IMR-90 (cell line): ENCODE data around the gene SYNE2. TPM values are rescaled to one million over a fixed set of nuclear protein-coding genes. Genes with fewer than 3 reads are reported as not detected.

Source experiments
- ATAC-seq: fragments of 200-7000 bp; cut with Tn5 transposase; 2 replicates; pipeline ENCODE4 v1.9.1; 2020; ENCODE audit warnings: low read depth, mild to moderate bottlenecking, moderate library complexity
- BruUV-seq: library from RNA; stranded (reverse); fragments of 400-500 nt; replicated peaks from 2 replicates; lab custom pipeline; 2021; lab: Mats Ljungman, UMichigan
- CTCF ChIA-PET: fragments of 300-600 bp; formaldehyde crosslinking; extraction: SDS; loops from one replicate; lab custom pipeline; 2021; ENCODE audit warnings: antibody characterized with exemption; lab: Yijun Ruan, JAX
- POLR2A ChIA-PET: fragments of 300-600 bp; sonication (Branson Sonifier 250); formaldehyde crosslinking; loops from one replicate; lab custom pipeline; 2022; ENCODE audit warnings: antibody characterized with exemption; ENCODE audit not compliant: unreplicated experiment; lab: Charles Lee
- DNase-seq: peaks from one replicate; pipeline ENCODE4 v3.0.0; 2013
- H2AFZ ChIP-seq: replicated peaks from 2 replicates; pipeline ENCODE3; 2013; ENCODE audit warnings: low read length, mild to moderate bottlenecking; ENCODE audit not compliant: poor library complexity
- H2AK5ac ChIP-seq: 2 replicates; pipeline ENCODE4 v1.6.1; 2013; ENCODE audit warnings: low read depth, low read length, inconsistent platforms
- H2AK9ac ChIP-seq: replicated peaks from 2 replicates; pipeline ENCODE3; 2013; ENCODE audit warnings: mild to moderate bottlenecking, low read depth, low read length, moderate library complexity; ENCODE audit not compliant: poor library complexity
- H2BK120ac ChIP-seq: 2 replicates; pipeline ENCODE4 v1.6.1; 2013; ENCODE audit warnings: low read depth, low read length, inconsistent platforms
- H2BK15ac ChIP-seq: 3 replicates; pipeline ENCODE4 v1.6.1; 2013; ENCODE audit warnings: low read depth, low read length, inconsistent platforms
- H2BK20ac ChIP-seq: 2 replicates; pipeline ENCODE4 v1.6.1; 2013; ENCODE audit warnings: low read depth, mild to moderate bottlenecking, inconsistent platforms, low read length, moderate library complexity
- H2BK5ac ChIP-seq: 2 replicates; pipeline ENCODE4 v1.6.1; 2013; ENCODE audit warnings: mild to moderate bottlenecking, low read depth, low read length, inconsistent platforms; ENCODE audit not compliant: poor library complexity, severe bottlenecking
- H3K14ac ChIP-seq: replicated peaks from 2 replicates; pipeline ENCODE4 v1.6.1; 2013; ENCODE audit warnings: low read depth, low read length, inconsistent platforms
- H3K18ac ChIP-seq: 2 replicates; pipeline ENCODE4 v1.6.1; 2013; ENCODE audit warnings: low read depth, low read length, control low read depth
- H3K23ac ChIP-seq: 2 replicates; pipeline ENCODE4 v1.6.1; 2013; ENCODE audit warnings: low read depth, low read length, inconsistent platforms
- H3K27ac ChIP-seq: 2 replicates; pipeline ENCODE4 v1.5.1; 2013; ENCODE audit warnings: mild to moderate bottlenecking, control low read depth, low read length; ENCODE audit not compliant: insufficient read depth
- H3K27me3 ChIP-seq: 2 replicates; pipeline ENCODE4 v1.6.1; 2013; ENCODE audit warnings: low read length; ENCODE audit not compliant: control insufficient read depth, insufficient read depth
- H3K36me3 ChIP-seq: 2 replicates; pipeline ENCODE4 v1.6.1; 2013; ENCODE audit warnings: low read length, mixed read lengths; ENCODE audit not compliant: control insufficient read depth, insufficient read depth
- H3K4ac ChIP-seq: 2 replicates; pipeline ENCODE4 v1.6.1; 2013; ENCODE audit warnings: low read depth, low read length, inconsistent platforms
- H3K4me1 ChIP-seq: 2 replicates; pipeline ENCODE4 v1.6.1; 2013; ENCODE audit warnings: low read length, mixed read lengths; ENCODE audit not compliant: control insufficient read depth, insufficient read depth
- H3K4me2 ChIP-seq: 2 replicates; pipeline ENCODE4 v1.6.1; 2013; ENCODE audit warnings: low read depth, mild to moderate bottlenecking, control low read depth, low read length, moderate library complexity
- H3K4me3 ChIP-seq: 2 replicates; pipeline ENCODE4 v1.5.1; 2013; ENCODE audit warnings: low read depth, mild to moderate bottlenecking, control low read depth, low read length, moderate library complexity; ENCODE audit not compliant: insufficient read depth
- H3K56ac ChIP-seq: 2 replicates; pipeline ENCODE4 v1.6.1; 2013; ENCODE audit warnings: low read length, inconsistent platforms; ENCODE audit not compliant: insufficient read depth; ENCODE audit errors: extremely low read depth
- H3K79me1 ChIP-seq, 2 experiments: 2 replicates each; pipeline ENCODE4 v1.6.1; 2013; ENCODE audit warnings: low read length in 2 of 2, inconsistent platforms in 1 of 2, low read depth in 1 of 2
- H3K9ac ChIP-seq: 2 replicates; pipeline ENCODE4 v1.6.1; 2013; ENCODE audit warnings: low read depth, low read length, control low read depth
- H3K9me1 ChIP-seq: 2 replicates; pipeline ENCODE4 v1.6.1; 2013; ENCODE audit warnings: low read length, inconsistent platforms; ENCODE audit not compliant: insufficient read depth
- H3K9me3 ChIP-seq: 2 replicates; pipeline ENCODE4 v1.6.1; 2013; ENCODE audit warnings: low read length; ENCODE audit not compliant: control insufficient read depth, insufficient read depth
- H4K20me1 ChIP-seq: 2 replicates; pipeline ENCODE4 v1.6.1; 2013; ENCODE audit warnings: low read length, inconsistent platforms; ENCODE audit not compliant: insufficient read depth
- H4K5ac ChIP-seq: 2 replicates; pipeline ENCODE4 v1.6.1; 2013; ENCODE audit warnings: mild to moderate bottlenecking, low read depth, low read length, control low read depth
- H4K8ac ChIP-seq, 2 experiments: 2 replicates each; pipeline ENCODE4 v1.6.1; 2013; ENCODE audit warnings: low read depth in 2 of 2, low read length in 2 of 2, control low read depth in 1 of 2, inconsistent platforms in 1 of 2
- H4K91ac ChIP-seq: 2 replicates; pipeline ENCODE4 v1.6.1; 2013; ENCODE audit warnings: low read depth, low read length, inconsistent platforms; ENCODE audit not compliant: insufficient read depth
- BHLHE40 ChIP-seq: fragments of 150-350 bp; IDR thresholded peaks from 2 replicates; pipeline ENCODE4 v1.6.1; 2016; ENCODE audit warnings: mild to moderate bottlenecking, low read depth, low read length
- CEBPB ChIP-seq: IDR thresholded peaks from 2 replicates; pipeline ENCODE4 v1.6.1; 2012; ENCODE audit warnings: low read depth, low read length, improper control_type of control experiment
- CHD1 ChIP-seq: IDR thresholded peaks from 2 replicates; pipeline ENCODE4 v1.6.1; 2012; ENCODE audit warnings: low read depth, low read length, improper control_type of control experiment
- FOS ChIP-seq: fragments of 150-350 bp; IDR thresholded peaks from 2 replicates; pipeline ENCODE4 v1.6.1; 2016; ENCODE audit warnings: low read depth, low read length
- MAFK ChIP-seq: IDR thresholded peaks from 2 replicates; pipeline ENCODE4 v1.6.1; 2012; ENCODE audit warnings: low read depth, low read length, improper control_type of control experiment
- MAZ ChIP-seq: IDR thresholded peaks from 2 replicates; pipeline ENCODE4 v1.6.1; 2012; ENCODE audit warnings: low read depth, mild to moderate bottlenecking, low read length, improper control_type of control experiment, moderate library complexity, borderline replicate concordance
- MXI1 ChIP-seq: IDR thresholded peaks from 2 replicates; pipeline ENCODE4 v1.6.1; 2012; ENCODE audit warnings: low read depth, mild to moderate bottlenecking, low read length, moderate library complexity, borderline replicate concordance
- NFE2L2 ChIP-seq: fragments of 150-350 bp; IDR thresholded peaks from 2 replicates; pipeline ENCODE4 v1.6.1; 2016; ENCODE audit warnings: low read depth, mild to moderate bottlenecking, low read length
- POLR2A ChIP-seq: IDR thresholded peaks from 2 replicates; pipeline ENCODE4 v1.6.1; 2012; ENCODE audit warnings: mild to moderate bottlenecking, low read depth, low read length
- RAD21 ChIP-seq: IDR thresholded peaks from 2 replicates; pipeline ENCODE4 v1.6.1; 2012; ENCODE audit warnings: low read length, improper control_type of control experiment
- RFX5 ChIP-seq: IDR thresholded peaks from 2 replicates; pipeline ENCODE4 v1.8.0; 2012; ENCODE audit warnings: low read depth, mild to moderate bottlenecking, low read length, moderate library complexity
- SMC3 ChIP-seq: fragments of 150-350 bp; IDR thresholded peaks from 2 replicates; pipeline ENCODE4 v1.6.1; 2016; ENCODE audit warnings: low read depth, mild to moderate bottlenecking, antibody characterized with exemption, low read length, moderate library complexity
- USF2 ChIP-seq: fragments of 150-350 bp; IDR thresholded peaks from 2 replicates; pipeline ENCODE4 v1.6.1; 2017; ENCODE audit warnings: mild to moderate bottlenecking, antibody characterized with exemption, low read length, low read depth
- WGBS, 2 experiments: methylation state at CpG; one replicate each; pipeline versions ENCODE4 v1.1.5 to v1.1.7; 2013; ENCODE audit warnings: missing lambda C conversion rate in 2 of 2; ENCODE audit not compliant: insufficient read length in 1 of 2; ENCODE audit errors: extremely low coverage in 2 of 2; 5-methylcytosine and 5-hydroxymethylcytosine counted together
- dilution Hi-C: fragments of 300-500 bp; cut with HindIII; formaldehyde crosslinking; loops from one replicate; pipeline ENCODE4 v1.14.3; 2018; ENCODE audit warnings: low sequenced_read_pairs; ENCODE audit not compliant: unreplicated experiment
- in situ Hi-C: fragments of 300-500 bp; cut with MboI; formaldehyde crosslinking; loops from 3 replicates; pipeline ENCODE4 v1.14.3; 2019; ENCODE audit warnings: low sequenced_read_pairs, inconsistent platforms, mixed read lengths
- intact Hi-C: fragments of 100-400 bp; cut with micrococcal nuclease; formaldehyde crosslinking; loops from 2 replicates; pipeline ENCODE4 v1.10.0; 2022
- polyA plus RNA-seq, 3 experiments: library from polyadenylated mRNA; depleted of rRNA; stranded (reverse); fragments of >200 nt; gene quantifications; 2 replicates each; pipeline ENCODE4 v1.2.3, GENCODE V29; 2012; ENCODE audit warnings: low replicate concordance in 1 of 3
- total RNA-seq: library from RNA; depleted of rRNA; stranded (reverse); fragments of >200 nt; gene quantifications from 2 replicates; pipeline ENCODE4 v1.2.3, GENCODE V29; 2012
- TF ChIP-seq, protein P1 (sequence below): fragments of 150-350 bp; IDR thresholded peaks from 2 replicates; pipeline ENCODE4 v1.6.1; 2016; ENCODE audit warnings: low read depth, mild to moderate bottlenecking, low read length, moderate library complexity, borderline replicate concordance
- TF ChIP-seq, protein P2 (sequence below): conservative IDR thresholded peaks from 2 replicates; pipeline ENCODE4 v1.5.1; 2012; ENCODE audit warnings: mild to moderate bottlenecking, low read depth, low read length, improper control_type of control experiment

Gene SYNE2
- total and polyA plus RNA-seq, 2 of the 4 experiments (the other 2 are of a cell fraction): 5.2 to 28.9 TPM

GRCh38 chr14:64110802-64111201 is 258.0 kb downstream of the SYNE2 start:
- WGBS, 2 experiments: 100% methylated on average over 1 of the region's 1 CpG; no CpG with 5 or more reads in 1 of the 2 experiments
- no peak overlapping the region for H2BK120ac ChIP-seq
- ATAC-seq (no peak), DNase-seq (peak; percentile 5)
- H3K9me3 ChIP-seq: no peaks in the 10 kb centered on the region
- BruUV-seq: no TSS peak
- no peak overlapping the region for H3K9ac ChIP-seq
- CTCF ChIA-PET: interaction anchor here (0.7 kb wide), 1 partner anchor 372 kb away, joined by 7 read pairs; no protein-coding TSS in a partner anchor
- no peak overlapping the region for H2BK20ac ChIP-seq
- TF ChIP-seq CHD1 (no peak), USF2 (no peak), POLR2A (no peak), FOS (no peak), RFX5 (no peak), RAD21 (no peak), BHLHE40 (no peak), NFE2L2 (no peak), CEBPB (no peak), SMC3 (no peak), MAZ (no peak), MXI1 (no peak), MAFK (no peak)
- TF ChIP-seq, protein P1, sequence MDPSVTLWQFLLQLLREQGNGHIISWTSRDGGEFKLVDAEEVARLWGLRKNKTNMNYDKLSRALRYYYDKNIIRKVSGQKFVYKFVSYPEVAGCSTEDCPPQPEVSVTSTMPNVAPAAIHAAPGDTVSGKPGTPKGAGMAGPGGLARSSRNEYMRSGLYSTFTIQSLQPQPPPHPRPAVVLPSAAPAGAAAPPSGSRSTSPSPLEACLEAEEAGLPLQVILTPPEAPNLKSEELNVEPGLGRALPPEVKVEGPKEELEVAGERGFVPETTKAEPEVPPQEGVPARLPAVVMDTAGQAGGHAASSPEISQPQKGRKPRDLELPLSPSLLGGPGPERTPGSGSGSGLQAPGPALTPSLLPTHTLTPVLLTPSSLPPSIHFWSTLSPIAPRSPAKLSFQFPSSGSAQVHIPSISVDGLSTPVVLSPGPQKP: no peak
- TF ChIP-seq, protein P2, sequence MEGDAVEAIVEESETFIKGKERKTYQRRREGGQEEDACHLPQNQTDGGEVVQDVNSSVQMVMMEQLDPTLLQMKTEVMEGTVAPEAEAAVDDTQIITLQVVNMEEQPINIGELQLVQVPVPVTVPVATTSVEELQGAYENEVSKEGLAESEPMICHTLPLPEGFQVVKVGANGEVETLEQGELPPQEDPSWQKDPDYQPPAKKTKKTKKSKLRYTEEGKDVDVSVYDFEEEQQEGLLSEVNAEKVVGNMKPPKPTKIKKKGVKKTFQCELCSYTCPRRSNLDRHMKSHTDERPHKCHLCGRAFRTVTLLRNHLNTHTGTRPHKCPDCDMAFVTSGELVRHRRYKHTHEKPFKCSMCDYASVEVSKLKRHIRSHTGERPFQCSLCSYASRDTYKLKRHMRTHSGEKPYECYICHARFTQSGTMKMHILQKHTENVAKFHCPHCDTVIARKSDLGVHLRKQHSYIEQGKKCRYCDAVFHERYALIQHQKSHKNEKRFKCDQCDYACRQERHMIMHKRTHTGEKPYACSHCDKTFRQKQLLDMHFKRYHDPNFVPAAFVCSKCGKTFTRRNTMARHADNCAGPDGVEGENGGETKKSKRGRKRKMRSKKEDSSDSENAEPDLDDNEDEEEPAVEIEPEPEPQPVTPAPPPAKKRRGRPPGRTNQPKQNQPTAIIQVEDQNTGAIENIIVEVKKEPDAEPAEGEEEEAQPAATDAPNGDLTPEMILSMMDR: no peak
- no peak overlapping the region for H3K4me3 ChIP-seq
- H3K18ac ChIP-seq: peak overlapping the region; percentile 45; the same call in 1 of the 2 replicates
- H4K5ac ChIP-seq: no peak overlapping the region
- H2AK9ac ChIP-seq: no peak overlapping the region
- no peak overlapping the region for H3K27ac ChIP-seq
- H2AFZ ChIP-seq: no peak overlapping the region
- POLR2A ChIA-PET: no interaction called here
- intact Hi-C loops (loop anchor here (2.0 kb wide), 1 partner anchor 76 kb away; no protein-coding TSS in a partner anchor), dilution Hi-C loops (no loop called here), in situ Hi-C loops (no loop called here)
- no peaks in the 10 kb centered on the region for H4K20me1 ChIP-seq
- H4K91ac ChIP-seq: no peak overlapping the region
- no peak overlapping the region for H2BK5ac ChIP-seq
- H4K8ac ChIP-seq: no peak overlapping the region
- no peak overlapping the region; the same call in 1 of the 2 replicates for H3K4me2 ChIP-seq
- no peaks in the 10 kb centered on the region; the same call in 1 of the 2 replicates for H3K9me1 ChIP-seq
- H3K23ac ChIP-seq: no peak overlapping the region
- no peaks in the 10 kb centered on the region for H3K36me3 ChIP-seq
- H2AK5ac ChIP-seq: no peak overlapping the region
- no peak overlapping the region for H2BK15ac ChIP-seq
- no peak overlapping the region for H3K14ac ChIP-seq
- no peaks in the 10 kb centered on the region for H3K27me3 ChIP-seq
- H3K79me1 ChIP-seq: no peaks in the 10 kb centered on the region
- no peak overlapping the region for H3K56ac ChIP-seq
- peaks cover 8% of the 10 kb centered on the region for H3K4me1 ChIP-seq
- H3K4ac ChIP-seq: no peak overlapping the region
